Effector CD4-positive, alpha-beta T cell (primary cell): ENCODE measurements around the gene FAM118A.
"Not testable (repeated sequence)": the region's sequence is repeated elsewhere in the genome, so short reads cannot be mapped to it uniquely, and the experiment has no call there.

Source experiments
- DNase-seq: peaks from one replicate; pipeline ENCODE4 v3.0.0-alpha.2; 2020

FAM118A gene

DNA sequence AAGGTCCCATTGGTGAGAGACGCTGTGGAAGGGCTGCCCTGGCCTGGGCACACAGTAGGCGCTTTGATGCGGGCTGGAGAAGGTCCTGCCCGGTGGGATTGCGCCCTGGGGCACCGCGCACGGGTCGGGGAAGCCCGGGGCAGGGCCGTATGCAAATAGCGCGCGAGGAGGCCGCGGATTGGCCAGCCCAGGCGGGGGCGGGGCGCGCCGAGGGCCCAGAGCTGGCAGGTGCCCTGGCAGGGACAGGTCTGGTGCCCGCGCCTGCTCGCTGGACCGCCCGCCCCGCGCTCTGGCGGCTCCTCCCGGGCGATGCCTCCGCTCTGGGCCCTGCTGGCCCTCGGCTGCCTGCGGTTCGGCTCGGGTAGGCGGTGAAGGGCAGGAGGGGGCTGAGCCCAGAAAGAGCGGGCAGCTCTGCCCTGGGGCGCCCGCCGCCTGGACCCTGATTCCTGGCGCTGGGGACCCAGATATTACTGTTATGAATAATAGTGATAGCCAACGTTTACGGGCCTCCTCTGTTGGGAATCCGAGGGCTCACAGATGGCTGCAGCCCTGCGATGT, 24.9 kb upstream of the FAM118A start, which contains the start of gene UPK3A:
Gene UPK3A (plus strand): TSS at position 245 of the 558 bp plus-strand sequence. CDS start 65 bp downstream, at position 310.
- DNase-seq = peak; percentile 47

DNA sequence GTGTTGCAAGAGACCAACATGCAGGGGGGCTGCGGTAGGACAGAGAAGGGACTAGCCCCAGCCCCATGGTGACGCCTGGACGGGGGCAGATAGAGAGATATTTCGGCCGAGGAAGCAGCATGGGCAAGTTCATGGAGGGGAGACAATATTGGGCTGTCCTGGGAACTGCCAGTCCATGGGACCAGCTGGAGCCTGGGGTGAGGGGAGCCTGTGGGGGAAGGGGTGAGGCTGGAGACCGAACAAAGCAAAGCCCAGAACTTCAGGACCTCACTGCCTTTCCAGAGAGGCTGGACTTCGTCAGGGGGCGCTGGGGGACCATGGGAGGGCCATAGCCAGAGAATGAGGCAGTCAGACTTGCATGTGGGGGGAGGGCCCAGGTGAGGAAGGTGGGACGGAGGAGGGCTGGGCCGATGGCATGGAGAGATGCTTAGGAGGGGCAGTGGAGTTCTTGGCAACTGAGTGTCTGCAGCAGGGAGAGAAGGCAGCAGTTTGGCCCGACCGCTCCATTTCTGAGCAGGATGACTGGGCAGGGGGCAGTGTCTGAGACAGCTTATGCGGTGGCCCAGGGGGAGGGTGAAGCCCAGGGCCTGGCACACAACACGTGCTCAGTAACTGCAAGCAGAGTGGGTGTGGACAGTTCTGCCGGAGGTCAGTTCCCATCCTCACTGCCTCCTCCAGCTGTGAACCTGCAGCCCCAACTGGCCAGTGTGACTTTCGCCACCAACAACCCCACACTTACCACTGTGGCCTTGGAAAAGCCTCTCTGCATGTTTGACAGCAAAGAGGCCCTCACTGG, 24.3 kb upstream of the FAM118A start:
- no peak for DNase-seq

DNA sequence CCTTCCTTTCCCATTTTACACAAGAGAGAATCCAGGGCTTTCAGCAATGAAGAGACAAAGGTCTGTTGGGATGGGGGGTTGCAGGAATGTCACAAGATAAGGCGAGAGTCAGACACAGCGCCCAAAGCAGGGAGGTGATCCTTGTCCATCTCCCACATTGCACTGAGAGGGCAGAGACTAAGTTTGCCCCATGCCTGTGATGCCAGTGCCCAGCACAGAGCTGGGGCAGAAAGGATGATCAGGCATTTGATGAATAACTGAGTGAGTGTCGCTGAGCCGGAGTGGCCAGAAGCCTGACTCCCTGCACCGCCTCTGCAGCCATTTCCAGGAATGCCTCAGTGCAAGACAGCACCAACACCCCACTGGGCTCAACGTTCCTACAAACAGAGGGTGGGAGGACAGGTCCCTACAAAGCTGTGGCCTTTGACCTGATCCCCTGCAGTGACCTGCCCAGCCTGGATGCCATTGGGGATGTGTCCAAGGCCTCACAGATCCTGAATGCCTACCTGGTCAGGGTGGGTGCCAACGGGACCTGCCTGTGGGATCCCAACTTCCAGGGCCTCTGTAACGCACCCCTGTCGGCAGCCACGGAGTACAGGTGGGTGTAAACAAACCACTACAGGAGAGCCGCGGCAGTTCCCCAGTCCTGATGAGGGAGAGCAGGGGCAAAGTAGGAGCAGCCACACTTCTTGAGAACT, 22.7 kb upstream of the FAM118A start:
- DNase-seq = no peak

DNA sequence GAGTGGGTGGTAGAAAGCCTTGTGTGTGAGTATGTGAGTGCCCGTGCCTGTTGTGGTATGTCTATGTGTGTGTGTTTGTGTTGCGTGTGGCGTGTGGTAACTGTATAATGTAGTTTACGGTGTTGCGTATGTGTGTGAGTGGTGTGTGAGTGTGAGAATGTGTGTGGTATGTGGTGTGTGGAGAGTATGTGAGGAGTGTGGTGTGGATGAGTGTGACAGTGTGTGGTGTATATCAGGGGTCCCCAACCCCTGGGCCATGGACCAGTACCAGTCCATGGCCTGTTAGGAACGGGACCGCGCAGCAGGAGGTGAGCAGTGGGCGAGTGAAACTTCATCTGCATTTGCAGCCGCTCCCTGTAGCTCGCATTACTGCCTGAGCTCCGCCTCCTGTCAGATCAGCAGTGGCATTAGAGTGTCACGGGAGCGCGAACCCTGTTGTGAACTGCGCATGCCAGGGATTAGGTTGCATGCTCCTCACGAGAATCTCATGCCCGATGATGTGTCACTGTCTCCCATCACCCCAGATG, 19.3 kb upstream of the FAM118A start:
- DNase-seq = no peak

DNA sequence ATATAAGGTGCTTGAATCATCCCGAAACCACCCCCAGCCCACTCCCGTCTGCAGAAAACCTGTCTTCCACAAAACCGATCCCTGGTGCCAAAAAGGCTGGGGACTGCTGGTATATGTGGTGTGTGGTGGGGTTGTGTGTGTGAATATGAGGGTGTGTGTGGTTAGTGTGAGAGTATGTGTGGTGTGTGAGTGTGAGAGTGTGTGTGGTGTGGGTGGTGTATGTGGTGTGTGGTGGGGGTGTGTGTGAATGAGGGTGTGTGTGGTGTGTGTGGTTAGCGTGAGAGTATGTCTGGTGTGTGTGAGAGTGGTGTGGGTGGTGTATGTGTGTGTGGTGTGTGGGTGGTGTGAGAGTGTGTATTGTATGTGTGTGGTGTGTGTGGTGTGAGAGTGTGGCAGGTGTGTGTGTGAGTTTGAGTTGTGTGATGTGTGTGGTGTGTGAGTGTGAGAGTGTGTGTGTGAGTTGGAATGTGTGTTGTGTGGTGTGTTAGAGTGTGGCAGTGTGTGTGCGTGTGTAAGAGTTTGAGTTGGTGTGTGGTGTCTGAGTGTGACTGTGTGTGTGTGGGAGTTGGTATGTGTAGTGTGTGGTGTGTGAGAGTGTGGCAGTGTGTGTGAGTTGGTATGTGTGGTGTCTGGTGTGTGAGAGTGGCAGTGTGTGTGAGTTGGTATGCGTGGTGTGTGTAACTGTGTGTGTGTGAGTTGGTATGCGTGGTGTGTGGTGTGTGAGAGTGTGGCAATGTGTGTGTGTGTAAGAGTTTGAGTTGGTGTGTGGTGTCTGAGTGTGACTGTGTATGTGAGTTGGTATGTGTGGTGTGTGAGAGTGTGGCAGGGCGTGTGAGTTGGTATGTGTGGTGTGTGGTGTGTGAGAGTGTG, 18.4 kb upstream of the FAM118A start:
- DNase-seq = no peak

DNA sequence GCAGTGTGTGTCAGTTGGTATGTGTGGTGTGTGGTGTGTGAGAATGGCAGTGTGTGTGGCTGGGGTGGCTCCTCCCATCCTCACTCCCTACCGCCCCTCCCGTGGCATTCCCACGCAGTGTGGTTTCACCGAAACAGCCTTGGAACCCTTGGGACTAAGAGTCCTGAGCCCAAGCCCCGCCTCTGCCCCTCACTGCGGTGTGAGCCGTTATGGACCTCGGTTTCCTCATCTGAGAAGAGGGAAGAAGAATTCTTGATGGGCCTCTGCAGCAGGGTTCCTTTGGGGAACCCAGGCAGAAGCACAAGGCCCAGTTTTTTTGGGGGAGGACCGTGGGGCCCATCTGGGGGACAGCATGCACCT, 17.8 kb upstream of the FAM118A start:
- no peak for DNase-seq

DNA sequence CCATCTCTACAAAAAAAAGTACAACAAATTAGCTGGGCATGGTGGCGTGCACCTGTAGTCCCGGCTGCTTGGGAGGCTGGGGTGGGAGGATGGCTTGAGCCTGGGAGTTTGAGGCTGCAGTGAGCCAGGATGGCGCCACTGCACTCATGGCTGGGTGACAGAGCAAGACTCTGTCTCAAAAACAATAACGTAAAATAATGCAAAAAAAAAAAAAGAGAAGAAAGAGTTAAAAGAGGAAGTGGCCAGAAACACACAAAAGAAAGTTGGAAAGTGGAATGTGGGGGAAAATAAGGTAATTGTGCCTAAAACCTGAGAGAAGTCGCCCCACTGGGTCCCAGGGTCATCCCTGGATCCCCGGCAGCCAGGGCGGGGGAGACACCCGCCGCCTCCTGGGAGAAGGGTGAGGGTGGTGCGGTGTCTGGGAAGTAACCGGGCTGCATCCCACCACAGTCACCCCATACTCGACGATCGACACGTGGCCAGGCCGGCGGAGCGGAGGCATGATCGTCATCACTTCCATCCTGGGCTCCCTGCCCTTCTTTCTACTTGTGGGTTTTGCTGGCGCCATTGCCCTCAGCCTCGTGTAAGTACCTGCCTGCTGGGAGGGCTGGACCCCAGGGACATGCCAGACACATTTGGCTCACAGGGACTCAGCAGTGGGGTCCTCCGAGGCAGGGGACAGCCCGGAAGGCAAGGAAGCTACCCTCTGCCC, 16.8 kb upstream of the FAM118A start:
- no peak for DNase-seq

DNA sequence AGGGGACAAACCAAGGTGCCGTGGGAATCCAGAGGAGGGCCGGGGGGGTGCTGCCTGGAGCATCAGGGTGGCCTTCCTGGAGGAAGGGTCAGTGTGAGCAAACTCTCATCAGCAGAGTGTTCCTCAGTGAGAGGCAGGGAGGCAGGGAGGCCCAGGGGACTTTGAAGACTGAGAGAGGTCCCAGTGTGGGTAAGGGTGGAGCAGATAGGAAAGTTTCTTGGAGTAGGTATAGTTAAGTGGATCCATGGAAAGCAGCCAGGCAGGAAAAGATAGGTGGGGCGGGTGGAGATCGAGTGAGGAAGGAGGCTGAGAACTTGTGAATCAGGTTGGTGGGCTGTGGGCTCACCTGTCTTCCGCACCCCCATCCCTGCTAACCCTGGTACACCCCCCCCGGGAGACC, 15.7 kb upstream of the FAM118A start:
- no peak for DNase-seq

DNA sequence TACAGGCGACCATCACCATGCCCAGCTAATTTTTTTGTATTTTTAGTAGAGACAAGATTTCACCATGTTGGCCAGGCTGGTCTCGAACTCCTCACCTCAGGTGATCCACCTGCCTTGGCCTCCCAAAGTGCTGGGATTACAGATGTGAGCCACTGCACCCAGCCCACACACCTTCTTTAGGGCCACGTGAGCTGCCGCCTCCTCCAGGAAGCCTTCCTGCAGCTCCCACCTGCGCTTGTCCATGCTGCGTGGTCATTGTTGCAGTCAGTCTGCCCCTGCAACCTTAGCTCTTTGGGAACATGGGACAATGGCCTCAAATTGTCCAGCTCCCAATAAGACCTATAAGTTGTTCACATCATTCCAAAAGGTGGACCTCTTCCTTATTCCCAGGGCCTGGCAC, 14.7 kb upstream of the FAM118A start:
- not testable (repeated sequence) for DNase-seq

DNA sequence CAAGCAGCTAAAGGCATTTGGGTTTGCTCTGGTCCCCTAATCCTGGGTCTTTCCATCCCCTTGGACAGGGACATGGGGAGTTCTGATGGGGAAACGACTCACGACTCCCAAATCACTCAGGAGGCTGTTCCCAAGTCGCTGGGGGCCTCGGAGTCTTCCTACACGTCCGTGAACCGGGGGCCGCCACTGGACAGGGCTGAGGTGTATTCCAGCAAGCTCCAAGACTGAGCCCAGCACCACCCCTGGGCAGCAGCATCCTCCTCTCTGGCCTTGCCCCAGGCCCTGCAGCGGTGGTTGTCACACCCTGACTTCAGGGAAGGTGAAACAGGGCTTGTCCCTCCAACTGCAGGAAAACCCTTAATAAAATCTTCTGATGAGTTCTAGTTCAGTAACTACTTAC, 14.2 kb upstream of the FAM118A start:
- DNase-seq = no peak

DNA sequence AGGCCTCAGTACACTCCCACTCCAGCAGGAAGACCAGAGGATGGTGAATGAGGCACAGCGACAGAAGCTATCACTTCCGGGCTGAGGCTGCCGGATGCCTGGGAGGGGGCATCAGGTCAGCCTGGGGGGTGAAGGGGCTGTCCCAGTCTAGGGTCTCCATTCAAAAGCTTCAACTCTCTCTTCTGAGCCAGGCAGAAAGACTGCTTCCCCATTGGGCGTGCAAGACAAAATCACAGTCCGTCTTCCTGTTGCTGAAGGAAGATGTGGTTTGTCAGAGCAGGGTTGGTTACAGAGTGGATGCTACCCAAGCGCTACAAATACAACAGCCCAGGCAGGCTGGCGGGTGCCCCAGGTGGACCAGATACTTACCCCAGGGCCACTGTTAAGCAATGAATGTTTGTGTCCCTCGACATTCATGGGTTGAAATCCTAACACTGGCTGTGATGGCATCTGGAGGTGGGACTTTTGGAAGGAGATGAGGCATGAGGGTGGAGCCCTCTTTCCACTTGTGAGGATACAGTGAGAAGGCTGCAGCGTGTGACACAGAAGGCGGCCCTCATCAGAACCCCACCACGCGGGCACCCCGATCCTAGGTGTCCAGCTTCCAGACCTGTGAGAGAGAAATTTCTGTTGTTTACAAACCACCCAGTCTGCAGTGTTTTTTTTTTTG, 13.0 kb upstream of the FAM118A start:
- peak; percentile 28 for DNase-seq

DNA sequence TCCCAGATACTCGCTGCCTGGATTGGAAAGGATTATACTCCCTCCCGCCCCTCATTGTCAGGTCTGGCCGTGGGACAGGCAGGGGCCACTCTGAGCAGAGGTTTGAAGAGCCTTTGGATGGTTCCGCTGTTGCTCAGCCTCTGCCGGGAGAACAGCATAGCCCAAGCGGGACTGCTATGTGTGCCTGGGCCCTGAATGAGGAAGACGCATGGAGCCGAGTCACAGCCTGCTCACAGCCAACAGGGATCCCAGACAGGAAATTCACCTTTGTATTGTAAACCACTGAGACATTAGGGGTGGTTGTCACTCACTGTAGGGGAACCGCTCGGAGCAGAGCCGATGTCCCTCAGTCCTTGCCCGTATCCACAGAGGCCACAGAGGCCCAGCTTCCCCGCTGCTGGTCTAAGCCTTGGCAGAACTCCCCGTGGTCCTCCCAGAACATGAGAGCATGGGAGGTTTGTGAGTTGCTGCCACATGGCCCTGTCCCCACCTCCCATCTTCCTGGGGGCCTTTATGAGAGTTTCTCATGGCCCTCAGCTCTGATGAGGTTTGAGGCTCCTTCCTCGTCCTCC, 10.7 kb upstream of the FAM118A start:
- DNase-seq = no peak

DNA sequence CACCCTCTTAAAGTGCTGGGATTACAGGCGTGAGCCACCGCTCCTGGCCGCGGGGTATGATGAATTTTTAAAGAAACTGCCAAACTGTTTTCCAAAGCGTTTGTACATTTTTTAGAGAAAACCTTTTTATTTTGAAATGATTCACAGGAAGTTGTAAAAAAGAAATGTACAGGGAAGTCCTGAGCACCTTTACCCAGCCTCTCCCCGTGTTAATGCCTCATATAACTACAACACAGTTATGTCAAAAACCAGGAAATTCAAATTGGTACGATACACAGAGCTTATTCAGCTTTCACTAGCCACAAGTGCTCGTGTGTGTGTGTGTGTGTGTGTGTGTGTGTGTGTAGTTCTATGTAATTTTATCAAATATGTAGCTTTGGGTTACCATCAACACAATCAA, 7.0 kb upstream of the FAM118A start:
- DNase-seq = no peak

DNA sequence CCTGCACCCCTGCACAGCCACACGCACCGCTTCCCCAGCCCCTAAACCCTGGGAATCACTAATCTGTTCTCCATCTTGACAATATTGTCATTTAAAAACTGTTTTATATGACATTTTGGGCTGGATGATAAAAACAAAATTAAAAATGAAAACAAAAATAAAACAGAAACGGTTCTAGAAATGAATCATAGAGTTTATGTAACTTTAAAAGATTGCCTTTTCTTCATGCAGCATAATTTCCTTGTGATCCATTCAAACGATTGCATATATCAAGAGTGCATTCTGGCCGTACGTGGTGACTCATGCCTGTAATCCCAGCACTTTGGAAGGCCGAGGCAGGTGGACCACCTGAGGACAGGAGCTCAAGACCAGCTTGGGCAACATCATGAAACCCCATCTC, 6.6 kb upstream of the FAM118A start:
- DNase-seq = no peak

DNA sequence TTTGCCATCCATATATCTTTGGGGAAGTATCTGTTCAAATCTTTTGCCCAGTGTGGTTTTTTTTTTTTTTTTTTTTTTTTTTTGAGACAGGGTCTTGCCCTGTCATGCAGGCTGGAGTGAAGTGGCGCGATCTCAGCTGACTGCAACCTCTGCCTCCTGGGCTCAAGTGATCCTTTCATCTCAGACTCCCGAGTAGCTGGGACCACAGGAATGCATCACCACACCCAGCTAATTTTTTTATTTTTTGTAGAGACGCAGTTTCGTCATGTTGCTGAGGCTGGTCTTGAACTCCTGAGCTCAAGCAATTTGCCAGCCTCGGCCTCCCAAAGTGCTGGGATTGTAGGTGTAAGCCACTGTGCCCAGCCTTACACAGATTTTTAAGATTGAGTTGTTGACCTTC, 4.8 kb upstream of the FAM118A start:
- no peak for DNase-seq

DNA sequence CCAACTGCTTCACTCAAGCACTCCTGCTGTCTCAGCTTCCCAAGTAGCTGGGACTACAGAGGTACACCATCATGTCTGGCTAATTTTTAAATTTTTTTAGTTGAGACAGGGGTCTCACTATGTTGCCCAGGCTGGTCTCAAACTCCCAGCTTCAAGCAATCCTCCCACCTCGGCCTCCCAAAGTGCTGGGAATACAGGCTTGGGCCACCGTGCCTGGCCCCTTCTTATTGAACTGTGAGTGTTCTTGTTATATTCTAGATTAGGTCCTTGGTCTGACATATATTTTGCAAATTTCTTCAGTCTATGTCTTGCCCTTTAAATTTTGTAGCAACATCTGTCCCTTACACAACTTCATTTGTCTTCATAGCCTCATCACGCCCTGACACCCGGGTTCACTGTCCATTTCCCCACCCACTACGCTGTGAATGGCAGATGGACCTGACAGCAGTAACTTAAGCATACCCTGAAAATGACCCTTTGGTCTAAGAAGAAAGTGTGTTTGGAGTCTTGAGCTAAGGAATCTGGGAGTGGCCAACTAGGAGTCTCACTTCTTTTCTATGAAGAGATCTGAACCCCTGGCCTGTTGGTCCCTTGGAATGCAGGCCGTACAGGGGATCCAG, 4.2 kb upstream of the FAM118A start:
- no peak for DNase-seq

DNA sequence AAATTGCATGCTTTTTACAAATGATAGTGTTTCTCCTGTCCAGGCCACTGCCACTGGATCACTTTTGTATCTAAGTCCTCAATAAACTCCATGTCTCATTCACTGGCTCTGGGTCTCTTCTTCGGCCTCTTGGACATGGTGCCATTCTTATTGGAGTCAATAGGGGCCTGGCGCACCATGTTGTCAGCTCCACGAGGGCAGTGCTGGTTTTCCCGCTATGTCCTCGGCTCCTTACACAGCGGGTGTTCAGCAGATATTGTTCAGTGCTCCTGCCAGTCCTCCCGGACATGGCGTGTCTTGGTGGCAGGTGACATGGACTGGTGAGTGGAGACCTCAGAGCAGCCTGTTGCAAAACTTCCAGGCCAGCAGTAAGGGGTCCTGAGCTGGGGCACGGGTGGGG, 3.6 kb upstream of the FAM118A start:
- no peak for DNase-seq

DNA sequence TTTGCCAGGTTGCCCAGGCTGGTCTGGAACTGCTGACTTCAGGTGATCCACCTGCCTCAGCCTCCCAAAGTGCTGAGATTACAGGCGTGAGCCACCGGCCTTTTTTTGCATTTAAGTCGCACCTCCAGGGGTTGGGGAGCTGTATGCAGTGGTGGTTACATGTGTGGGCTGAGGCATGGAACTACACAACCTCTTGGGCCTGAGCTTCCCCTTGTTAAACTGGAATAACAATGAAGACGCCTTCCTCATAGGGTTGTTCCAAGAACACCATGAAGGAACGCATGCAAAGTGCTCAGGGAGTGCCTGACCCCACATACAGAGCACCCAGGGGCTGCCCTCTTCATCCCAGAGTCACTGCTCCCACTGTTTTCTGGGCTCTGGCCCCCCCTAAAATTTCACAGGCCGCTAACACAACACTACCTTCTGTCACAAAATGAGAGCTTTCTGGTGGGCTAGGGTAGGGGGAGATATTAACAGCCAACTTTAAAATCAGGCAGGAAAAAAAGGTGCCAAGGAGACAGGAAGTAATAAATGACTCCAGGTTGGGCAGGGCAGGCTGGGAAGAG, 1.3 kb upstream of the FAM118A start:
- DNase-seq = no peak

DNA sequence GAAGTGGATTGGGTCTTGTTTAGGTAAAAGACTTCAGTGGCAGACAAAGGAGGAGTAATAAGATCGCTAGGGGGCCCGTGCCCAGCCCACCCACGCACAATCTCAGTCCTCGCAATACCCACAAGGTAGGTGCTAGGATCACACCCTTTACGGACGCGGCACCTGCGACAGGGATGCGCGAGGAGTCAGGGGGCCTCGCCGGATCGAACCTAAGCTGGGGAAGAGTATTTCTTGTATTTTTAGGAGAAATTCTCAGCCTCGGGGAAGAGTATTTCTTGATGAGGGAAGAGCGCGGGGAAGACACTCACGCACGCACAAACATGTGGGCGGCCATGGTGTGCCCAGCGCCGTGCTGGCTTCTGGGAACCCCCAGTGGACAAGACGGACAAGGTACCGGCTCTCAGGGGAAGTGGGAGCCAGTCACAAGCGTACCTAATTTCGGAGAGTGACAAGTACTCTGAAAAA, 745 bp upstream of the FAM118A start:
- no peak for DNase-seq

DNA sequence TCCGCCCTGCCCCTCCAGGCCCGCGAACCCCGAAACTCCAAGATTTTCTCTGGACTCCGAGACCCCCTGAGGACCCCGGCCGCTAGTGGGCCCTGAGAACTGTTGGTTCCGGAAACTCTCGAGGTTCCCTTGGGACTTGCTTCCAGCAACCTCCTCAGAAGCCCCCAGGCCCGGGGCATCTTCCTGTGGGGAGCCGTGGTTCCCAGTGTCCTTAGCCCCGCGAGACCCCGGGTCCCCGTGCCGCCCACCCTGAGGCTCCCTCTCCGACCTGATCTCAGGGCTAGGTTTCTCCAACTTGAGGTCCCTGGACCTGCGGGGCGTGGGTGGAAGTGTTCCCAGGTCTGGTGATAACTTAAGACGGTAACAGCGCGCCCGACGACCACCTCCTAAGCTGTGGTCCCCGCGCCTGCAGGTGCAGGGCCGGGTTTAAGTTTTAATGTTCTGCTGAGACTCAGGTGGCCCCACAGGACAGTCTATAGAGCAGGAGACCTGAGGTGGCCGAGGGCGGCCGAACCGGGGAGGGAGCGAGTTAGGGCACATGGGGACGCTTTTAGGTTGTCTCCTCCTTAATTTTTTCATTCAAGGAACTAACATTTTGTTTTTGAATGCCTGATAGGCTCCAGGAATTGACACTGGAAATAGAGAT, 720 bp downstream of the FAM118A start:
- DNase-seq = no peak
